Measurements from ENCODE around the gene CLASP2. TPM values are rescaled to one million over a fixed set of nuclear protein-coding genes. Genes with fewer than 3 reads are reported as not detected.
A peak's percentile ranks its signal among the peaks of the same experiment; 100 is the strongest.
"Not testable (repeated sequence)": the region's sequence is repeated elsewhere in the genome, so short reads cannot be mapped to it uniquely, and the experiment has no call there.

CLASP2 gene
- 52.1 to 58.3 TPM (median 52.8 TPM) in 3 replicates for total RNA-seq
- long read RNA-seq, partial matches to known transcripts, result 4 of 43 reads
- long read RNA-seq, other reads (novel, unspliced or antisense), result 39 of 43 reads

DNA sequence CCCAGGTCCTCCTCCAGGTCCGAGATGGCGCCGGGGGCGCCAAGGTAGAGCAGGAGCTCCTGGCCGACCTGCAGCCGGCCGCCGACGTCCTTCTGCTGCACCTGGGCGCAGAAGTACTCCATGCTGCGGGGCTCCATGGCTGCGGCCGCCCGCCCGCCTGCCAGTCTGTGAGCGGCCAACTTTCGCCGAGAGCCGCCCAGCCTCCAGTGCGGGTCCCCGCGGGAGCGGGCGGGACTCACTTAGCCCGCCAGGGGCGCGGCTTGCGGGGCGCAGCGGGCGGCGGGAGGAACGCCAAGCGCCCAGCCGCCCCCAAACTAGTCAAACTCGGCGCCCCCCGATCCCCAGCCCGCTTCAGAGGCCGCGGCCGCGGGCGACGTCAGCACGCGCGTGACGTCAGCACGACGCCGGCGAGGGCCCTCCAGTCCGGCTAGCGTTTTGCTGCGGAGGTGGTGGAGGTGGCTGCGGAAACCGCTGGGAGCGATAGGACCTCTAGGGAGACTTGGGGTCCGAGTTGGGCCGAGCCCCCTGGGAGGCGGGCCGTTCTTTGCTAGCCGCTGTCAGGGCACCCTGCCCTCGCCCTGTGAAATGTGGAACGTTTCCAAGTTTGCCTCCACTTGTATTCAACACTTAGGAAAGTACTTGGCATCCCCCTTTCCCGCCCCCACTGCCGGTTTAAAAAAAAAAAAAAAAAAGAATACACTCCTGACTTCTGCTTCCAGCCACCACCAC, at the start of gene CLASP2:
CLASP2 (minus strand) TSS at position 389 of the 729 bp plus-strand sequence; CDS start at position 137, 252 bp downstream.
- H3K4me1 Mint-ChIP-seq (ENCODE audit: low read depth), result peaks cover 21% of the 10 kb centered on the region
- peak within 1 kb of the TSS; percentile 90 for H3K27ac Mint-ChIP-seq (ENCODE audit: unreplicated experiment)
- H3K36me3 Mint-ChIP-seq (ENCODE audit: low read depth), result no peaks in the 10 kb centered on the region
- no peaks in the 10 kb centered on the region for H3K27me3 Mint-ChIP-seq (ENCODE audit: low read depth)
- peak; percentile 93 for DNase-seq (ENCODE audit: low spot score)
- H3K4me3 Mint-ChIP-seq (ENCODE audit: unreplicated experiment), result no peak within 1 kb of the TSS
- no peaks in the 10 kb centered on the region for H3K9me3 Mint-ChIP-seq (ENCODE audit: low read depth)
- TF ChIP-seq, protein P1, sequence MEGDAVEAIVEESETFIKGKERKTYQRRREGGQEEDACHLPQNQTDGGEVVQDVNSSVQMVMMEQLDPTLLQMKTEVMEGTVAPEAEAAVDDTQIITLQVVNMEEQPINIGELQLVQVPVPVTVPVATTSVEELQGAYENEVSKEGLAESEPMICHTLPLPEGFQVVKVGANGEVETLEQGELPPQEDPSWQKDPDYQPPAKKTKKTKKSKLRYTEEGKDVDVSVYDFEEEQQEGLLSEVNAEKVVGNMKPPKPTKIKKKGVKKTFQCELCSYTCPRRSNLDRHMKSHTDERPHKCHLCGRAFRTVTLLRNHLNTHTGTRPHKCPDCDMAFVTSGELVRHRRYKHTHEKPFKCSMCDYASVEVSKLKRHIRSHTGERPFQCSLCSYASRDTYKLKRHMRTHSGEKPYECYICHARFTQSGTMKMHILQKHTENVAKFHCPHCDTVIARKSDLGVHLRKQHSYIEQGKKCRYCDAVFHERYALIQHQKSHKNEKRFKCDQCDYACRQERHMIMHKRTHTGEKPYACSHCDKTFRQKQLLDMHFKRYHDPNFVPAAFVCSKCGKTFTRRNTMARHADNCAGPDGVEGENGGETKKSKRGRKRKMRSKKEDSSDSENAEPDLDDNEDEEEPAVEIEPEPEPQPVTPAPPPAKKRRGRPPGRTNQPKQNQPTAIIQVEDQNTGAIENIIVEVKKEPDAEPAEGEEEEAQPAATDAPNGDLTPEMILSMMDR (IDR thresholded peaks at IDR 0.05), result peak; percentile 47

GRCh38 chr3:33758864-33759263, 40.8 kb upstream of the CLASP2 start:
- no peak overlapping the region for H3K4me3 Mint-ChIP-seq (ENCODE audit: unreplicated experiment)
- no peak overlapping the region for H3K27ac Mint-ChIP-seq (ENCODE audit: unreplicated experiment)
- no peaks in the 10 kb centered on the region for H3K27me3 Mint-ChIP-seq (ENCODE audit: low read depth)
- peaks cover 4% of the 10 kb centered on the region for H3K36me3 Mint-ChIP-seq (ENCODE audit: low read depth)
- no peak for DNase-seq (ENCODE audit: low spot score)
- H3K9me3 Mint-ChIP-seq (ENCODE audit: low read depth), result peaks cover 16% of the 10 kb centered on the region
- H3K4me1 Mint-ChIP-seq (ENCODE audit: low read depth), result no peaks in the 10 kb centered on the region
- TF ChIP-seq, protein P1 (IDR thresholded peaks at IDR 0.05), result no peak

DNA sequence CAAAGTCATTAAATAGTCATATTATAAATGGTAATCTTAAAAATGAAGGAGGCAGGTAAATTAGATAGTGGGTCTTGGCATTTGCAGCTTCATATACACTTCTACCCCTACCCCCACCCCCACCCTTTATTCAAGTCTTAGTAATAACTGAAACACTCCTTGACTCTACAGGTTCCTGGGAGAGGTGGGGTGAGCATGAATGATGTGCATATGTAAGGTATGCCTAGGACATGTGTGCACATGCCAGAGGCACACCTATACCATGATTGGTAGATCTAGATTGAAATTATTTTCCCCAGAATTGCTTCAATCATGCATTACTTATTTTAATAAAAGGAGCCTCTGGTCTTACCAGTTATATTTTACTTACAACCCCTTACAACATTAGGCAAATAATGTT, 40.2 kb upstream of the CLASP2 start:
- Mint-ChIP-seq H3K36me3 (ENCODE audit: low read depth) (peaks cover 4% of the 10 kb centered on the region), H3K4me3 (ENCODE audit: unreplicated experiment) (no peak overlapping the region), H3K27ac (ENCODE audit: unreplicated experiment) (no peak overlapping the region), H3K4me1 (ENCODE audit: low read depth) (no peaks in the 10 kb centered on the region), H3K9me3 (ENCODE audit: low read depth) (peaks cover 16% of the 10 kb centered on the region), H3K27me3 (ENCODE audit: low read depth) (no peaks in the 10 kb centered on the region)
- no peak for DNase-seq (ENCODE audit: low spot score)
- TF ChIP-seq, protein P1 (IDR thresholded peaks at IDR 0.05), result no peak

DNA sequence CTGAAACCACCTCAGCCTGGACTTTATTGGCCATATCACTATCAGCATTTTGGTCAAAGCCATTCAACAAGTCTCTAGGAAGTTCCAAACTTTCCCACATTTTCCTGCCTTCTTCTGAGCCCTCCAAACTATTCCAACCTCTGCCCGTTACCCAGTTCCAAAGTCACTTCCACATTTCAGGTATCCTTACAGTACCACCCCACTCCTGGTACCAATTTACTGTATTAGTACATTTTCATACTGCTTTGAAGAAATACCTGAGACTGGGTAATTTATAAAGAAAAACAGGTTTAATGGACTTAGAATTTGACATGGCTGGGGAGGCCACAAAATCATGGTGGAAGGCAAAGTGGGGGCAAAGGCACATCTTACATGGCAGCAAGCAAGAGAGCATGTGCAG, 36.3 kb upstream of the CLASP2 start:
- H3K27ac Mint-ChIP-seq (ENCODE audit: unreplicated experiment); H3K4me3 Mint-ChIP-seq (ENCODE audit: unreplicated experiment); H3K27me3 Mint-ChIP-seq (ENCODE audit: low read depth); DNase-seq (ENCODE audit: low spot score); H3K36me3 Mint-ChIP-seq (ENCODE audit: low read depth); H3K4me1 Mint-ChIP-seq (ENCODE audit: low read depth): not testable (repeated sequence)
- H3K9me3 Mint-ChIP-seq (ENCODE audit: low read depth), result peaks cover 16% of the 10 kb centered on the region

DNA sequence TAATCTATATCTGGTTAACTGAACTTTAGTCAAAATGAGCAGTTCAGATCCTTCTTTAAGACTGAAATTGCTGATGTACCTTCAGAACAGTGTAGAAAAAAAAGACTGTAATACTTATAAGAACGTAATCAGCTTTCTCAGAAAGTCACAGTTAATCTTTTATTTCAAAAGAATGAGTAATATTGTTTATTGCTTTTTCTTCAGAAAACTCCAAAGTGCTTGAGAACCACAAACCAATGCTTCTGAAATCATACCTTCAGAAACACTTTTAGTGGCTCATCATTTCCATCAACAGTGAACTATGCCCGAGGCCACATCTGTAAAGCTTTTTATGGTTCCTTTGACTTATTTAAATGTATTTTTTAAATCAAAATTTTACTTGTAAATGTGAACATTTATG, 33.3 kb upstream of the CLASP2 start:
- Mint-ChIP-seq H3K36me3 (ENCODE audit: low read depth) (peaks cover 4% of the 10 kb centered on the region), H3K4me1 (ENCODE audit: low read depth) (peaks cover 9% of the 10 kb centered on the region), H3K27me3 (ENCODE audit: low read depth) (no peaks in the 10 kb centered on the region), H3K9me3 (ENCODE audit: low read depth) (peaks cover 10% of the 10 kb centered on the region), H3K27ac (ENCODE audit: unreplicated experiment) (no peak overlapping the region), H3K4me3 (ENCODE audit: unreplicated experiment) (no peak overlapping the region)
- DNase-seq (ENCODE audit: low spot score), result no peak
- TF ChIP-seq, protein P1 (IDR thresholded peaks at IDR 0.05), result no peak

DNA sequence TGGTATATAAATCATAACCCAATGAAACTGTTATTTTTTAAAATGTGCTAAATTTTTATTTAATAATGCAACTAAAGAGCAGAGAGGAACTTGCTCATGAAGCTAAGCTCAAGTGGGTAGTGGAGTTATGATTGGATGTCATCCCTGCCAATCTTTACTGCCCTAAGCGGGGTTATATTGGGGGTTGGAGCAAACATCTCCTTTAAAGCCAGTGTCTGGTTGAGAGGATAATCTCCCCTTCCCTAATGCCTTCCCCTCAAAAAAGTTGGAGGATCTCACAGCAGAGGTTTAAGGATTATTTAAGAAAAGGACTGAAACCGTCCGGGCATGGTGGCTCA, 32.1 kb upstream of the CLASP2 start:
- Mint-ChIP-seq H3K27ac (ENCODE audit: unreplicated experiment) (no peak overlapping the region), H3K27me3 (ENCODE audit: low read depth) (no peaks in the 10 kb centered on the region), H3K9me3 (ENCODE audit: low read depth) (peaks cover 8% of the 10 kb centered on the region)

More for the DNA sequence above, 32.1 kb upstream of the CLASP2 start:
- peaks cover 9% of the 10 kb centered on the region for H3K4me1 Mint-ChIP-seq (ENCODE audit: low read depth)
- TF ChIP-seq, protein P1 (IDR thresholded peaks at IDR 0.05), result no peak
- peaks cover 4% of the 10 kb centered on the region for H3K36me3 Mint-ChIP-seq (ENCODE audit: low read depth)
- DNase-seq (ENCODE audit: low spot score), result no peak
- H3K4me3 Mint-ChIP-seq (ENCODE audit: unreplicated experiment), result no peak overlapping the region
